OCI-M1 (cell line): ENCODE results near the gene CDO1.

Experiments
- DNase-seq: peaks from one replicate; lab custom pipeline; 2025; lab: John Stamatoyannopoulos, UW

Gene CDO1

DNA sequence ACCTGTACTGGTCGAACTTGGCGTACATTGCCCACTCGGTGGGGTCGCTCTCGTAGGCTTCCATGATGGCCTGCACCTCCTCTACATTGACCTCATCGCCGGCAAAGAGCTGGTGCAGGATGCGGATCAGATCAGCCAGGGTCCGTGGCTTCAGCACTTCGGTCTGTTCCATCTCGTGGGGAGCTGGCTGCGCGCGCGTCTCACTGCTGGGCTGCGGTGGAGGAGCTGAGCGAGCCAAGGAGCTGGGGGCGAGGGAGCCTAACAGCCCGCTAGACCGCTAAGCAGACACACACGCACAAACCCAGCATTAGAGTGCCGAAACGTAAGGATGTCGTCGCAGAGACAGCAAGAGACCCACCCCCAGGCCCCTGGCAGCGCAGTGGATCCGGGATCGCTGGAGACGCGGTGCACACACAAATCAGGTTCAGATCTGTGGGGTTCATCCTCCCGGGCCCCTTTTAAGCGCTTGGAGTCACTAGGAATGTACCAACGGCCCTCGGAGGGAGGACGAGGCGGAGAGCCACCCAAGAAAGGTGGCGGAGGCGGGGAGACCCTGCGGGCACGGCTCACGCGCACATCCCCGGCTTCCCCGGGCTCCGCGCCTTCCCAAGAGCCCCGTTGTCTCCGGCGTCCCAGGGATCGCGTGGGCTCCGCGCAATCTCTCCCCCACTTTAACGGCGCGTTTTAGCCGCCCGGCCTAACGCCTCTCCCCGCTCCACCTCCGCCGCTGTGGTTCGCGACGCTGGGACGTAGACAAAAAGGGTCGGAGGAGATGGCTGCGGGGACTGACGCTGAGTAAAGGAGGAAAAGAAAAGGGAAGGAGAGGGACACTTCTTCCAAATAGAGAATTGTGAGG, at the start of gene CDO1:
Gene CDO1, minus strand, starts transcription at position 434 of the 856 bp plus-strand sequence. Its CDS starts 262 bp downstream, at position 172.
- DNase-seq = no peak

- no peak for DNase-seq
Observed at GRCh38 chr5:115859378-115859777, 42.9 kb upstream of the CDO1 start.

GRCh38 chr5:115858396-115858795, 41.9 kb upstream of the CDO1 start:
- DNase-seq = no peak

GRCh38 chr5:115857626-115858349, 41.3 kb upstream of the CDO1 start:
- peak; percentile 4 for DNase-seq

DNA sequence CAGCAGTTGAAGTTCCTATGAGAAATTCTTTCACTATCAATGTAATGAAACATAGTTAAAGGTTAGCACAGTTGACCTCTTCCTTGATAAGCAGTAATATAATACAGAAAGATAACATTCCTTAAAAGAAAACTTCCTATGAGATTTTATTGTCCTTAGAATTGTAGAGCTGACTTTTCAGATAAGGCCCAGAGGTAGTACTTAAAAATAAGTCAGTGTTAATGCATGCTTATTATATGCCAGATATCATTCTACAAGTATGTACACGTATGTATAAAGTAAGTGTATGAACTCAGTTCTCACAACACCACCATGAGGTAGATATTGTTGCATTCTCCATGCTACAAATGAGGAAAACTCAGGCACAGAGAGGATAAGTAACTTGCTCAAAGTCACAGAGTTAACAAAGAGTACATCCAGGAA, 40.6 kb upstream of the CDO1 start:
- DNase-seq = no peak

GRCh38 chr5:115855959-115856358, 39.5 kb upstream of the CDO1 start:
- DNase-seq = no peak

DNA sequence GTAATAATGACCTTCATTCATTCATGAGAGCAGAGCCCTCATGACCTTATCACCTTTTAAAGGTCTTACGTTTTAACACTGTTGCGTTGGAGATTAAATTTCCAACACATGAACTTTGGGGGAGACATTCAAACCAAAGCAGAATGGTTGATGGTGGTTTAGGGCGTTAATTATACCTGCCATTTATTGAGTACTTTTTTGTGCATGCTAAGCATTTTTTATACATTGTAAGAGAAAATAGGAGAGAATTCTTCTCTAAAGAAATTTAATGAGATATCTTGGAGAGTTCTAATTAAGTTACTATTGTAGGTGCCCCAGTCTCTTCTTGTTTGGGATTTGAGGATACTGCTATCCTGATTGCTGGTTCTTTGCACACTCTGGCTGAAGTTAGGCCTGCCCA, 37.7 kb upstream of the CDO1 start:
- no peak for DNase-seq

DNA sequence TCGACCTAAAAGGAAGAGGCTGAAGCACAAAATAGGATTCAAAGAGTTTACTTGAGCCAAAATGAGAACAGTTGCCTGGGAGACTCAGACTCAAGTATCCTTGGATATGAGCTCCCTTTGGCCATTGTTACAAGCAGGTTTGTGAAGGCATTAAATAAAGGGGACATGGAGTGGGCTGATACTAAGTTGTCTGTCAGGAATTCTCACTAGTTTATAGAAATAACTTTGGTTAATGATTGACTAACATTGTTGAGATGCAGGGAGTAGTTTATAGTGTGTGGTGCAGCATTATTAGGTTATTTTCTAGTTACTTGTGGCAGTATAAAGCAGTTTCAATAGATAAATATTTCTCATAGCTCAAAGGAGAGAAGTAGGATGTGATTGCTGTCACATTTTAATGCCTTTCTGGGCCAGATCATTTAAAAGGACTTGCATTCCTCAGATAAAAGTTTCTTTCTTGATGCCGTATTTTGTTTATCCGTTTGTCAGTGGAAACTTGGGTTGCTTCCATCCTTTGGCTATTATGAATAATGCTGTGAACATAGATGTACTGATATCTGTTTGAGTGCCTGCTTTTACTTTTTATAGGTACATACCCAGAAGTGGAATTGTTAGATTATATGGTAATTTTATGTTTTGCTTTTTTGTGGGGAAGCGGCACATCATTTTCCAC, 34.4 kb upstream of the CDO1 start:
- no peak for DNase-seq

GRCh38 chr5:115849258-115849798, 32.9 kb upstream of the CDO1 start:
- no peak for DNase-seq

DNA sequence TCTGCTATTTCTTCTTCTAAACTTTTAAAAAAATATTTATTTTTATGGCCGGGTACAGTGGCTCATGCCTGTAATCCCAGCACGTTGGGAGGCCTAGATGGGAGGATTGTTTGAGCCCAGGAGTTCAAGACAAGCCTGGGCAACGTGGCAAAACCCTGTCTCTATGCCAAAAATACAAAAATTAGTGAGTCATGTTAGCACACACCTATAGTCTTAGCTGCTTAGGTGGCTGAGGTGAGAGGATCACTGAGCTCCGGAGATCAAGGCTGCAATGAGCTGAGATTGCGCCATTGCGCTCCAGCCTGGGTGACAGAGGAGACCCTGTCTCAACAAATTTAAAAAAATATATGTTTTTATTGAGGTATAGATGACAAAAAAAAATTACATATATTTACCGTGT, 30.8 kb upstream of the CDO1 start:
- DNase-seq = no peak

- no peak for DNase-seq
Observed at GRCh38 chr5:115844321-115844817, 27.9 kb upstream of the CDO1 start.

- no peak for DNase-seq
Observed at GRCh38 chr5:115843444-115844130, 27.1 kb upstream of the CDO1 start.

DNA sequence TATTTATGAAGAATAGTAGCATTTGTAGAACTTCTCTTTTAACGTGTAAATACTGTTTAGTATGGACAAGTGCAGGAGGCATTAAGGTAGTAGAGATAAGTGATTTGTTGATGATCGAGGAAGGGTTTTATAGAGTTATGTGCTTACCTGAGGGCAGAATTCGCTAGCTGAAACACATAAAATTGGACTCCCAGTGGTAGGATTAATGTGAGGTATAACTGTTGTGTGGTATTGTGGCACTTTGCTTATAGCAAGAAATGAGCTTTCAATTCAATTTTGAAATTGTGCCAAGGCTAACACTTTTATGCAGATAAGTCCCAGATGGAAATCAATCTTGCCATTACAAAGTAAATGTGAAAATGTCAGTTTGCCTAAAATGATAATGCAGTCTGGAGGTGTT, 26.5 kb upstream of the CDO1 start:
- no peak for DNase-seq

DNA sequence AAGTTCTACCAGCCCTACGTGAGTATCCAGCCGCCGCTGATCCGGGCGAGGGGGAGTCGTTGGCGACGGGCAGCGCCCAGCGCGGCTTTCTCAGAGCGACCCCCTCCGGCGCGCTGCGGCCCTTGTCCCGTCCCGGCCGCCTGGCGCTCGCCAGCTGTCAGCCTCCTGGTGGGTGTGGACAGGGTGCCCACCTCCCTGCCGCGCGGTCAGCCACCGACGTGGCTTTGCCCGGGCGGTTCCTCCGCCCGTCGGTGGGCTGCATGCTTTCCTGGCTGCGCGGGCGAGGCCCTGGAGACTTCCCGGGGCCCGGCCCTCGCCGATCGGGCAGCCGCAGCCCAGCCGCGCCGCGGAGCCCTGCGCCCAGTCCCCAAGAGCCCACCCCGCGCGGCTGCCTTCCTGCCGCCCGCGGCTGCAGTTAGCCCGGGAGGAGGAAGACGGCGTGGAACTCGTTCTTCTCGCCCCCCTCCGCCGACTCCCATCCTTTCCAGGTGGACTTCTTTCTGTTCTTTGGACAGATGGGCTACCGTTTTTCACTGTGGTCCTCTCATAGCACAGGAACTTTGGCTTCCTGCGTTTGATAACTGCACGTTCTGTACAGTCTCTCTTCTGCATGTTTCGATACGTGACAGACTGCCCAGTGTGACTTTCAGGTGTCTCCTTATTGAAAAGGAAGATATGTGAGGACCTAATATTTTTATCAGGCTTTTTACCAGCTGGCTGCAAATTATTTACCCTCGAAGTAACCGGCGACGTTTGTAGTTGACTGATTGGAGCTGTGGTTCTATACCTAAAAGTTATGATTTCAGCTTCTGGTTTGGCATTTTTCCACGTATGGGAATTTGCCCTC, 25.9 kb upstream of the CDO1 start:
- peak; percentile 74 for DNase-seq

- peak; percentile 82 for DNase-seq
Observed at GRCh38 chr5:115841382-115842088, 25.1 kb upstream of the CDO1 start, which contains the start of the genes AP3S1 and ATG12. AP3S1 (plus strand) TSS chr5:115841935; CDS start chr5:115842038, 103 bp downstream. ATG12 (minus strand) TSS chr5:115841565; CDS start chr5:115841552, 13 bp downstream.

GRCh38 chr5:115840873-115841272, 24.4 kb upstream of the CDO1 start:
- no peak for DNase-seq

- peak; percentile 31 for DNase-seq
Observed at GRCh38 chr5:115838885-115839518, 22.5 kb upstream of the CDO1 start.

DNA sequence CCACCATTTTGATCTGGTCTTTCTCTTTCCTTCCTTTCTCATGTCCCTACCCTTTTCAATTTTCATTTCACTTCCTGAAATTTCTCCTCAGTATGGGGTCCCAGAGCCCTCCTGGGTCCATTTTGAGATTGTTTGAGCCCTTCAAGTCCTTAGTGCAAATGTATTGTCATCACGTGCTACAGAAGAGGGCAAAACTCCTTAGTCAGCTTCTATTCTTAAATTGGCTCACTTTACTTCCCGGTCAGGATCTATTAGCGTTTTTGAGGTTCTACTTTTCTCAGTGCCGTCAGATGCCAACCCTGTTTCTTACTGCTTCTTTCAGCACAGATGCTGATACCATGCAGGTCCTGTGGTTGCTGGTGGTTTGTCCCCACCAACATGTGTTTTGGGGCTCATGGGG, 19.0 kb upstream of the CDO1 start:
- no peak for DNase-seq

DNA sequence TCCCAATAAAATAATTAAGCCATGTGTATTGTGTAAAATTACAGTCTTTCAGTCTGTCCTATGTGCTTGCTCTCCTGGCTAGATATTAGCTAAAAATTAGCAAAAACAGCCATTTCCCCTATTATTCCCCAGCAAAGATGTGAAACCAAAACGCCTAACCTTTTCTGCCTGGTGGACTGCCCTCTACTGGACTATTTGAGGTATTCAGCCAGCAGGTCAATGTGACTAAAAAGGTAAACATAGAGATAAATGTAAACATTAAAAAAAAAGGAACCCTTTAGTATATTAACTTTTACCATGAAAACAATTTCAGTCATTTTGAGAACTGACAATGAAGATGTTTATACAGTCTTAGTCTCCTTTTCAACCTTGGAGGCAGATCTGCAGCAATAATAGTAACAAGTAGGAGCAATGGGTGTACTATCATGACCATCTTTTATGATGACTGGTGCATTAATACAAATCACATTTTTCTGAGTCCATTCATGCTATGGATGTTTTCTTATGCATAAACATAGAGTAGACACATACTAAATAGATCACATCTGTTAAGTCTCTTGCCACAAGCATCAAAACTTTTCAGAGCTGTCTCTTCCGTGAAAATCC, 14.8 kb upstream of the CDO1 start:
- DNase-seq = peak; percentile 22
